Brain microvascular endothelial cell (primary cell): ENCODE data around the gene ST14.
A peak's percentile ranks its signal among the peaks of the same experiment; 100 is the strongest.

Experiments used
- DNase-seq: peaks from one replicate; pipeline ENCODE4 v3.0.0-alpha.2; 2020
- H3K27ac ChIP-seq: fragments of 250-450 bp; sonication (Bioruptor Pico); 2 replicates; pipeline ENCODE4 v1.5.1; 2020; ENCODE audit warnings: mild to moderate bottlenecking, moderate library complexity
- H3K27me3 ChIP-seq: fragments of 250-450 bp; sonication (Bioruptor Pico); replicated peaks from 2 replicates; pipeline ENCODE4 v1.5.1; 2020; ENCODE audit warnings: mild to moderate bottlenecking
- H3K36me3 ChIP-seq: fragments of 250-450 bp; sonication (Bioruptor Pico); replicated peaks from 2 replicates; pipeline ENCODE4 v1.5.1; 2020; ENCODE audit warnings: mild to moderate bottlenecking
- H3K4me3 ChIP-seq: 2 replicates; pipeline ENCODE4 v1.5.1; 2011; ENCODE audit warnings: low read depth, mild to moderate bottlenecking, control low read depth, low read length, moderate library complexity
- CTCF ChIP-seq: IDR thresholded peaks from 2 replicates; pipeline ENCODE4 v1.5.1; 2011; ENCODE audit warnings: low read depth, mild to moderate bottlenecking, moderate library complexity, low read length, control low read depth, inconsistent platforms; ENCODE audit errors: missing control alignments
- in situ Hi-C: cut with HindIII; loops from 2 replicates; pipeline ENCODE4 v1.10.0; 2017; ENCODE audit warnings: low sequenced_read_pairs, low pct_ligation_motif_present

The ST14 gene

GRCh38 chr11:130151196-130151595, 8.4 kb upstream of the ST14 start:
- in situ Hi-C loops, result no loop called here
- no peak for DNase-seq
- no peak overlapping the region for H3K27ac ChIP-seq
- no peaks in the 10 kb centered on the region for H3K36me3 ChIP-seq
- TF ChIP-seq CTCF, result no peak
- H3K4me3 ChIP-seq, result no peak overlapping the region
- no peaks in the 10 kb centered on the region for H3K27me3 ChIP-seq

GRCh38 chr11:130156108-130157022, 3.2 kb upstream of the ST14 start:
- TF ChIP-seq CTCF, result no peak
- DNase-seq, result peak; percentile 69
- H3K27me3 ChIP-seq, result peaks cover 11% of the 10 kb centered on the region
- no peaks in the 10 kb centered on the region for H3K36me3 ChIP-seq
- in situ Hi-C loops, result no loop called here
- H3K27ac ChIP-seq, result peak overlapping the region; percentile 77
- no peak overlapping the region for H3K4me3 ChIP-seq

GRCh38 chr11:130157101-130157500, 2.5 kb upstream of the ST14 start:
- Histone ChIP-seq H3K27ac (peak overlapping the region; percentile 77), H3K4me3 (no peak overlapping the region), H3K27me3 (peaks cover 11% of the 10 kb centered on the region), H3K36me3 (no peaks in the 10 kb centered on the region)
- no peak for TF ChIP-seq CTCF
- in situ Hi-C loops, result no loop called here
- DNase-seq, result peak; percentile 92

- in situ Hi-C loops, result no loop called here
- Histone ChIP-seq H3K36me3 (no peaks in the 10 kb centered on the region), H3K27me3 (peaks cover 11% of the 10 kb centered on the region), H3K4me3 (no peak overlapping the region), H3K27ac (no peak overlapping the region)
- no peak for DNase-seq
- TF ChIP-seq CTCF, result no peak
Observed at GRCh38 chr11:130157840-130158239, 1.7 kb upstream of the ST14 start.

GRCh38 chr11:130159139-130159538, 443 bp upstream of the ST14 start:
- H3K27ac ChIP-seq, result no peak overlapping the region

More at GRCh38 chr11:130159139-130159538, 443 bp upstream of the ST14 start:
- in situ Hi-C loops, result no loop called here
- DNase-seq, result no peak
- H3K36me3 ChIP-seq, result no peaks in the 10 kb centered on the region
- peaks cover 11% of the 10 kb centered on the region for H3K27me3 ChIP-seq
- no peak for TF ChIP-seq CTCF
- H3K4me3 ChIP-seq, result no peak overlapping the region
